SH-SY5Y (cell line): Measurements from ENCODE around the gene CTNND2.

ENCODE experiments used
- GATA2 ChIP-seq: IDR thresholded peaks from 2 replicates; pipeline ENCODE4 v1.6.1; 2011; ENCODE audit warnings: mild to moderate bottlenecking, low read depth, low read length
- GATA3 ChIP-seq: IDR thresholded peaks from 2 replicates; pipeline ENCODE4 v1.6.1; 2011; ENCODE audit warnings: low read depth, mild to moderate bottlenecking, low read length, moderate library complexity

Gene CTNND2

DNA sequence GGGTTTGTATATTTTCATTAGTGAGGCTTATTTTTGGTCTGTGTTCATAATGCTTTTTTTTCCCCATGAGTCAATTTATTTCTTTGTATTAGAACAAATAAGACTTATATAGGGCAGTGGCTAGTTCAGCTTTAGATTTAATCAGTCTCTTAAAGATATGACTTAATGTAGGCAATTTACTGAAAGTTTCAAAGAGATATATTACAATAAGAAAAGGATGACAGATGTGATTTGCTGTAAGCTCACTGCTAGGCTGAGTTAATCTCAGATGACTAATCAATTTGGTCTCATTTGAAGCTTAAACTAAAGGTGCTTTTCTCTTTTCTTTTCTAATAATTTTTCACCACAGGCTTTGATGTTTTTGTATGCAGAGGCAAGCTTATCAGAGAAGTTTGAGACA is 851.4 kb downstream of the CTNND2 start:
- TF ChIP-seq GATA2 (no peak), GATA3 (no peak)

DNA sequence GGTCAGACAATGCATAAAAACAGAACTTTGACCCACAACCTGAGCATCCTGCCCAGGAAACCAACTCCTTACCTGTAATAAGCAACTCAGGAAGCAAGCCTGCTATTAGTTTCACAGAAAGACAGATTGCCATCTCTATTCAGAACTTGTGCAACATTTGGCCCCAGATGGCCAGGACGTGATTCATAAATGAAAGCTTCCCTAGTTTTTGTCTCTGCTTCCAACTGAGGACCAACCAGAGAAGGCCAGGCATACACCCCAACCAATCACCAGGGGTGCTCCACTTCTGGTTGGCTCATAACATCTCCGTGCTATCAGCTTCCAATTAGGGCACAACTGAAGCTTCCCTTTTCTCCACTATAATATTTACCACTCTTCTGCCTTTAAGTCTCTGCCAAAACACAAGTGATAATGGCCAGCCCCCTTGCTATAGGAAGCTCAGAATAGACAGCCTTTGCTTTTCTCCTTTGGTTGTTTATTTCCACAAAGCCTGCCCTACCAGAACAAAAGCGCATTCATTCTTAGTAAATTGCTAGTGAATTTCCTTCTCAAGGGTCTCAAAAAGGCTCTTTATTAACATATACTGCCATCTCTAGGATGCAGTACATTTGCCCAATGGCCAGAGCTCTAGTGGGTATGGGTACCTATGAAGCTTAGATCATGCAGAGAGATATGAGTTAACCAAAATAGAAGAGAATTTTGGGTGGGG is 853.5 kb downstream of the CTNND2 start:
- no peak for TF ChIP-seq GATA3
- TF ChIP-seq GATA2, result no peak

DNA sequence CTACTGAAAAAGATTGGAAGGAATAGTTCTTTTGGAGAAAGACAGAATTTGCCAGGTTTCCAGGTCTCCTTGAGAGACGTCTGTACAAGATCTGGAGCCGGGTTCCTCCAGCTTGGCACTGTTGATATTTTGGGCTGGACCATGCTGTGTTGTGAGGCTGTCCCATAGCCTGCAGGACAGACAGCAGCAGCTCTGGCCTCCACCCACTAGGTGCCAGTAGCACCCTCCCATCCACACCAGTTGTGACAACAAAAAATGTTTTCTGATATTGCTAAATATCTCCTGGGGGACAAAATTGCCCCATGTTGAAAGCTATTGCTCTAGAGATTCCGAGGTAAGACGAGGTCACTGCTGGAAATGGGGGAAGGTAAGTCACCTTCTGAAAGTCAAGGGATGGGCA is 855.5 kb downstream of the CTNND2 start:
- TF ChIP-seq GATA3 (no peak), GATA2 (no peak)

DNA sequence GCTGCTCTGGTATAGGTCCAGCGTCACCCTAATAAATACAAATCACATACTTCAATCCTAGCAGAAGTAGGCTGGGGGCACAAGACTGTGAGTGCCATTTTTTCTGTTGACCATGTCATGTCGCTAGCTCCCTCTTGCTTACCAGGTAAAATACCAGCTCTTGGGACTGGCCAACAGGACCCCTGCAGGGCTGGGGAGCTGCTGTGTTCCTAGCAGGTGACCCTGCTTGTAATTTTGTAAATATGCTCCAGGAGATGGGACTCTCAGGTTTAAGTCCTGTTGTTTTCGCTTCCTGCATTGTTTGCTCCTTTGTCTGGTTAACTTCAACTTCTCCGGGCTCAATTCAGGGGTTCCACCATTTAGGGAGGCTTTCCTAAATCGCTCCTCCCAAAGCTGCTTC is 856.6 kb downstream of the CTNND2 start:
- no peak for TF ChIP-seq GATA2
- no peak for TF ChIP-seq GATA3

DNA sequence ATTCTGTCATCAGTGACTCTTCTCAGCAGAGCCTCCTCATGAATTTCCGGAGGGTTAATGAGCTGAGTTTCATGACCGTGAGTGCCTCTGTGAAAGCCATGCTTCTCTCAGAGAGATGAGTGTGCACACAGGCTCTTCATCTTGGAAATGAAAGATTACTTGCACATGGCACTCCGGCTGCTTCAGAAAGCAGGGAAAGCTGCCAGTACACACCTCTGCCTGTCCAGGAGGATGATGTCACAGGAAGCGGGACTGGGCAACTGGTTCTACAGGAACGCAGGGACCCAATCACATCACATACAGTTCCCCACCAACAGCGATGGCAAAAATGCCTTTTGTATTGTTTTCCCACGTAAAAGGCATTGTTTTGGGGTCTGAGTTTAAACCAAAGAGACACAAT is 857.2 kb downstream of the CTNND2 start:
- no peak for TF ChIP-seq GATA2
- TF ChIP-seq GATA3, result no peak

DNA sequence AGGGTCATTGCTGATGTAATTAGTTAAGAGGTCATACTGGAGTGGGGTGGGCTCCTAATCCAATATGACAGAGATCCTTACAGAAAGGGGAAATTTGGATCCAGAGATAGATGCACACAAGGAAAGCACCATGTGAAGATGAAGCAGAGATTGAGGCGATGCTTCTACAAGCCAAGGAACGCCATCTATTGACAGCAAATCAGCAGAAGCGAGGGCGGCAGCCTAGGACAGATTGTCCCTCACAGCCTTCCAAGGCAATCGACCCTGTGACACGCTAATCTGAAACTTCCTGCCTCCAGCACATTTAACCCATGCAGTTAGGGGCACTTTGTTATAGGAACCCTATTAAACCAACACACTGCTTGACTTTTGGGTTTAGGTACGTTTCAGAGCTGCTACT is 858.1 kb downstream of the CTNND2 start:
- no peak for TF ChIP-seq GATA3
- TF ChIP-seq GATA2, result no peak

DNA sequence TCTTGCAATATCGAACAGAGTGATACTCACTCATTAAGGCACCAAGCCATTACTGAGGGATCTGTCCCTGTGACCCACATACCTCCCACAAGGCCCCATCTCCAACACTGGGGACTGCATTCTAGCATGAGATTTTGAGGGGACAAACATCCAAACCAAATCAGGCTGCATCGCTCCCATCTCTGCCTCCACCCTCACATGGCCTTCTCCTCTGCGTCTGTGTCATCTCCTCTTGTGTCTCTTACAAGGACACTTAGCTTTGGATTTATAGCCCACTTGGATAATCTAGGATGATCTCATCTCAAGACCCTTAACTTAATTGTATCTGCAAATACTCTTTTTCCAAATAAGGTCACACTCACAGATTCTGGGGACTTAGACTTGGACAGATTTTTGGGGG is 858.8 kb downstream of the CTNND2 start:
- no peak for TF ChIP-seq GATA3
- no peak for TF ChIP-seq GATA2

DNA sequence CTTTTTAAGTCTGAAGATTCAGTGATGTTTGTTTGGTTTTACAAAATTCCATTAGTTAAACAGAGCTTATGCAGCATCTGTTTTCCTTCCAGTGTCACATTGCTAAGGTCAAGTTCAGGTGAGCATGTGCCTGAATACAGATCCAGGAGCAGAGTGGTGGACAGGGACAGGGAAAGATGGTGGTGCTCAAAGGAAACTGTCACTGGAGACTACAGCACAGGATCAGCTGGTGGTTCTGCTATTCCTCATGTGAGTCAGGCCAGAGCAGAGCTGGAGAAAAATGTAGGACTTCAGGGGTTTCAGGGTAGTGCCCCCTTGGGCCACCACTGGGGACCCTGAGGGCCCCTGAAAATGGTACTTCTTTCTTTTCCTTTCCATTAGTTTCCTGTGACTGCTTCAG is 859.7 kb downstream of the CTNND2 start:
- TF ChIP-seq GATA2 (no peak), GATA3 (no peak)

DNA sequence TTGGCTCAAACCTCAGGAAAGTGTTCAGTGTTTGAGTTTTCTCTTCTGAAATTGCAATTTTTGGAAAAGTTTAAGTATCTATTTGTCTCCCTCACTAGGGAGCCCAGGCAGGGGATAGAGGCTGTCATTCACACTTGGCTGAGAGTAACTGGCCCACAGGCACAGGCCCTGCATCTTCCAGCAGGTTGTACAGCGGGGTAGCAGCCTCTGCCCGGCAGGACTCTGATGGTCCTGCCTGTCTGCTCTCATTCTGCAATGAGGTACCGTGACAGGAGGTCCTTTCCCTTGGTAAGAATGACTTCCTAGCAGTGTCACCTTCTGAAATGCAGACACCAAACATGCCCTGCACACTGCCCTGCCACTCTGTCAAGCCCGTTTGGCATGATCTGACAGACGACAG is 860.4 kb downstream of the CTNND2 start:
- TF ChIP-seq GATA2, result no peak
- no peak for TF ChIP-seq GATA3

DNA sequence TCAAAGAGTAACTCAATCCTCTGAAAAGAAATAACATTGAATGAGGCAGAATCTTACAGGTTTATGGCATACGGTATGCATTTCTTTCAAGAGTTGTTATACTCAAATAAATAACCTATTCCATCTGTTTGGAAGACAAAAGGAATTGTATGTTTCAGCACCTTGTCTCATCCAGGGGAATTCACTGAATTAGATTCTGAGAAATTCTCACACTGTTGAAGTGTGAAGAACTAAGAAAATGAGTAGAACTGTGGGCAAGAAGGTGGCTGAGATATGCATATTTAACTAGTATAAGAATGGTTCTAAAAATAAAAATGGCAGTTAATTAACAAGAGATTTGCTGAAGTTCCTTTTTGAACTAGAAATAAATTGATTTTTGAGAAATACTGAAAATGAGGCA is 863.9 kb downstream of the CTNND2 start:
- TF ChIP-seq GATA2 (no peak), GATA3 (no peak)

DNA sequence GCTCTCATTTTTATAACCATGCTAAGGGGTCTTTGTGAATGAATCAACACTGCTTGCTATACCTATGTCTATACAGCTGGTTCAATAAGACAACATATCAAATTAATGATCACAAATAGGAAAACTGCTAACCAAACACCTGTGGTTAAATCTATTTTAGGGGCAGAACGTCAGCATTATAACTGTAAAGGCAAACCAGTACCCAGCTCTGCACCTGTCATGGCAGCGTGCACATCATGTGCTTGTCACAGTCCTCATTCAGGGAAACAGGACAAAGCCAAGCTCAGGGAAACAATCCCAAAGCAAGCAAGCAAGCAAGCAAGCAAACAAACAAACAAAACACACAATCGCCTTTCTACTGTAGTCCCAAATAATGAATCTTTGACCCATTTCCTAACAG is 865.5 kb downstream of the CTNND2 start:
- TF ChIP-seq GATA3 (no peak), GATA2 (no peak)

DNA sequence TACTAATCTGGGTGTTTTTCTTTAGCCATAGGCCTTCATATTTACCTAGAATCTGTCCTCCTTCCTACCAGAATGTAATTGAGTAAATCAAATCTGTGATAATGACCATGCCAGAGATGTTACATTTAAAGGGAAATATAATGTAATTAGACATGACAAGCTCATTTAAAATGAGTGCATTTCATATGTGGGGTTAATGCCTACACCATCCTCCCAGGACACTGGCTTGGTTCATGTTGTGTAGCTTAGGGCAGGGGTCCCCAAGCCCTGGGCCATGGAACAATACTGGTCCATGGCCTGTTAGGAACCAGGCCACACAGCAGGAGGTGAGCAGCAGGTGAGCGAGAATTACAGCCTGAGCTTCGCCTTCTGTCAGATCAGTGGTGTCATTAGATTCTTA is 866.3 kb downstream of the CTNND2 start:
- TF ChIP-seq GATA2, result no peak
- TF ChIP-seq GATA3, result no peak

DNA sequence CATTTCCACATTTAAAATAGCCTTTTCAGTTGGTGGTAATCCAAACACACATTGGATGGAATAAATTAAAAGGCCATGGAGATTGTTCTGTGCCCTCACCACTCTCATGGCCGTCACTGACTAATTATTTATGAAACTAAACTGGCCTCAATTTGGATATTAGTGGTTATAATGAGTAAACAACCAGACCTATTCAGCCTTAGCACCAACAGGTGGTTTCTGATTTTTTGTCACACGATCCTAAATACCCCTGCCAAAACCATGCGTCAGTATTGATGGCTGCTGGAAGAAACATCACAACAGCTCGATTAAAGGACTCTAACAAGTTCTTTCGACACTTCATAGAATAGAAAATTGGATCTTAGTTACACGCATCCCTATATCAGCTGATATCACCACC is 867.2 kb downstream of the CTNND2 start:
- TF ChIP-seq GATA2 (no peak), GATA3 (no peak)

DNA sequence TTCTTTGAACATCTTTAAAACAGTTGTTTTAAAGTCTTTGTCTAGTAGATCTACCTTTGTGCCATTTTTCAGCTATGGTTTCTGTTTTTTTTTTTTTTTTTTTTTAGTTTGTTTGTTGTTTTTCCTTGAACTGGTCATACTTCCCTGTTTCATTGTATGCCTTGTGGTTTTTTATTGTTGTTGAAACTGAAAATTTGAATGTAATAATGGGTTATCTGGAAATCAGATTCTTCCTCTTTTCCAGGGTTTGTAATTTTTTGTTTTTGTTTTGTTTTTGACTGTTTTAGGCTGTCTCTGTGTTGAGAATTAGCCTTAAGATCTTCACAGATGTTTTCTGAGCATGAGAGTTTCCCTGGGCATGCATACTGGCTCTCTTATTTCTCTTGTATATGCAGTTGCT is 873.6 kb downstream of the CTNND2 start:
- no peak for TF ChIP-seq GATA2
- TF ChIP-seq GATA3, result no peak

DNA sequence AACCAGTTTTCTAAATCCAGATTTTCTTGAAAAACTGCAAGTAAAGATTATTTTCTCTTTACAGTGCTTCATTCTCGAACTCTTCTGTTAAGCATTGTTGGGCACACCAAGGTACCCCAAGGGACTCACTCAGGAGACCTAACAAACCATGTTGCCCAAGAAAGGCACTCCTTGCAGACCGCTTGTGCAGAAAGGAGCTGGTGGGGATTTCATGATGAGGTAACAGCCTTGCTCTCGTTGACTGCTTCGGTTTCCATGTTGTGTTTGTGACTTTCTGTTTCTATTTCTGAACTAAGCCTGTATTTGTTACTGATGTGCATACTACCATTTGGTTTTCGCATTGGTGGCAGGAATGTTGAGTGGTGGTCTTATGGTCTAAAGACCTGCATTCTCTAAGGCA is 876.6 kb downstream of the CTNND2 start:
- TF ChIP-seq GATA2 (no peak), GATA3 (no peak)

DNA sequence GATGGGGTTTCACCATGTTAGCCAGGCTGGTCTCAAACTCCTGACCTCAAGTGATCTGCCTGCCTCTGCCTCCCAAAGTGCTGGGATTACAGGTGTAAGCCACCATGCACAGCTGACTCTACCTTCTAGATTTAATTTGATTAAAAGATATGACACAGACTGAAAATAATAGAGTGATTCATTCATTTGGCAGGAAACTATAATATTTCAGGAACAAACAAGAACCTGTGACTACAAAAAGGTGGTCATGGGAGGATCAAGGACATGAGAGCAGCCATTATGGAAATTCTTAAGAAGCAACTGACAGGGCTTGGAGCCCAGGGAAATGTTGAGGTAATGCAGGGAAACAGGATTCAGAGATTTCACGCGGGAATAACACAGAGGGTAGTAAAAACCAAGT is 877.7 kb downstream of the CTNND2 start:
- TF ChIP-seq GATA2, result no peak
- TF ChIP-seq GATA3, result no peak
